GM12891 (cell line): ENCODE data around the gene SLC5A5.

Experiments used
- POLR2A ChIP-seq: IDR thresholded peaks from 2 replicates; pipeline ENCODE4 v1.6.1; 2011; ENCODE audit warnings: low read depth, low read length, control low read depth
- POLR2AphosphoS5 ChIP-seq: IDR thresholded peaks from 2 replicates; pipeline ENCODE4 v1.6.1; 2011; ENCODE audit warnings: low read depth, low read length, control low read depth
- POU2F2 ChIP-seq: IDR thresholded peaks from 2 replicates; pipeline ENCODE4 v1.6.1; 2011; ENCODE audit warnings: low read depth, mild to moderate bottlenecking, control low read depth, low read length, moderate library complexity
- SPI1 ChIP-seq: IDR thresholded peaks from 2 replicates; pipeline ENCODE4 v1.6.1; 2011; ENCODE audit warnings: low read depth, low read length, control low read depth
- TAF1 ChIP-seq: IDR thresholded peaks from 2 replicates; pipeline ENCODE4 v1.6.1; 2011; ENCODE audit warnings: low read depth, low read length, control low read depth

GRCh38 chr19:17910791-17911360, 39.1 kb downstream of the SLC5A5 start:
- TF ChIP-seq TAF1 (no peak), POLR2AphosphoS5 (no peak), POLR2A (no peak), POU2F2 (no peak), SPI1 (no peak)
